GM19035 (cell line): ENCODE data around the gene MACF1.

Experiments used
- ATAC-seq: cut with Tn5 transposase; IDR thresholded peaks from one replicate; pipeline ENCODE4 v1.9.1; 2021; ENCODE audit not compliant: unreplicated experiment

The MACF1 gene

GRCh38 chr1:39386997-39387396 is 182.5 kb downstream of the MACF1 start:
- no peak for ATAC-seq

DNA sequence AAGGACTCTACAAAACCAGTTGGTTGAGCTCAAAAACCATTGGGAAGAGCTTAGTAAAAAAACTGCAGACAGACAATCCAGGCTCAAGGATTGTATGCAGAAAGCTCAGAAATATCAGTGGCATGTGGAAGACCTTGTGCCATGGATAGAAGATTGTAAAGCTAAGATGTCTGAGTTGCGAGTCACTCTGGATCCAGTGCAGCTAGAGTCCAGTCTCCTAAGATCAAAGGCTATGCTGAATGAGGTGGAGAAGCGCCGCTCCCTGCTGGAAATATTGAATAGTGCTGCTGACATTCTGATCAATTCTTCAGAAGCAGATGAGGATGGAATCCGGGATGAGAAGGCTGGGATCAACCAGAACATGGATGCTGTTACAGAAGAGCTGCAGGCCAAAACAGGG is 183.0 kb downstream of the MACF1 start:
- ATAC-seq = no peak

GRCh38 chr1:39391691-39392679 is 187.5 kb downstream of the MACF1 start:
- ATAC-seq = no peak

DNA sequence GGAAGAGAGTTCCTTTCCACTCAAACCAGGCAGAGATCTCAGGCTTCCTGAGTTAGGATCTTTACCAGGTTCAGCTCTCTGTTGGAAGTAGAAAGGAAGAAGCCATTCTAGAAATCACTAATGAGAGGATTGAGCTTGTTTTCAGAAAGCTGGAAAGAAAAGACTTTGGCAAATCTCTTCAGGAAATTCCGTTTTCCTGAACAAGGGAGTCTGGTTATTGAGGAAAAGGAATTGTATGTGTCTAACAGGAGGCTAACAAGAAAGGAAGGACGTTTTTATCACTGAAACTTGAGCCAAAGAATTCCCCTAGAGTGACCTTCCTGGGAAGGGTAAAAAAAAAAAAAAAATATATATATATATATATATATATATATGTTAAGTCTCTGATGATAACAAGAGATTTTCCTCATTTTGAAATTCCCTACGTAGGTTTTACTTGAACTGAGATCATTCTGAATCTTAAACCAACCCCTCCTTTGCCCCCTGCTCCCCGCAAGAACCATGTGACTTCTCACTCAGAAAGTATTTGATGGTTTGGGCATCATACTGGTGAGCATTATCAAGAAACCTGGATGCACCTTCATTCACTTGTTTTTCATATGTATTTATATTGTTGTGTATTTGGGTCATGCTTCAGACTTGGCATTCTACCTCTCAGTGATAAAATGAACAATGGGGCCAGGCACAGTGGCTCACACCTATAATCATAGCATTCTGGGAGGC is 188.5 kb downstream of the MACF1 start:
- ATAC-seq = no peak

GRCh38 chr1:39393645-39394044 is 189.2 kb downstream of the MACF1 start:
- ATAC-seq = no peak

DNA sequence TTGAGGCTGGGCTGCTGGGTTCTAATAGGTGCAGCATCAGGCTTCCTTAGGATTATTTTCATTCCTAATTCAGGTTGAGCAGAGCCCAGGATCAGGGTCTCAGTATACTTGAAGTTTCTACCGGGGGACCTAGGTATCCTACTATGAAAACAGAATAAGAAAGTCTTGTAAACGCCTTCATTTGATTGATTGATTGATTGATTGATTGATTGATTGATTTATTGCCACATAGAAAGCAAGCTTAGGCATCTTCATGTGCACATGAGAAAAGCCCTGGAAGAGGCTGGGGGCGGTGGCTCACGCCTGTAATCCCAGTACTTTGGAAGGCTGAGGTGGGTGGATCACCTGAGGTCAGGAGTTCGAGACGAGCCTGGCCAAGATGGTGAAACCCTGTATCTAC is 189.6 kb downstream of the MACF1 start:
- ATAC-seq = no peak

DNA sequence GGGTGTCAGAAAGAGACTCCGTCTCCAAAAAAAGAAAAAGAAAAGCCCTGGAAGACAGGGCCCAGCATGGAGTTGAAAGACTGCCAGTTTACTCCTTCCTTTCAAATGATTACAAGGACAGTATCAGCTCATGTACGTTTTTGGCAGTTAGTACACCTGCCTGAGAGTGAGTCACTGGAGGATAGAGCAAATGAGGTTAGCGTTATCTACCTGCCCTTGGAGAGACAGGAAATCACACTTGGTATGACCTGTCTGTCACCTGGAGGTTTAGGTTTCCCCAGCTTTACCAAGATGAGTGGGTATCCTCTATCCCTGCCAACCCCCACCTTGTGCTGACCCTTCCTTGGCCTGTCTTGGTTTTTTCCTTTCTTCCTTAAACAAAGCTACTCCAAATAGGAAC is 190.1 kb downstream of the MACF1 start:
- no peak for ATAC-seq

DNA sequence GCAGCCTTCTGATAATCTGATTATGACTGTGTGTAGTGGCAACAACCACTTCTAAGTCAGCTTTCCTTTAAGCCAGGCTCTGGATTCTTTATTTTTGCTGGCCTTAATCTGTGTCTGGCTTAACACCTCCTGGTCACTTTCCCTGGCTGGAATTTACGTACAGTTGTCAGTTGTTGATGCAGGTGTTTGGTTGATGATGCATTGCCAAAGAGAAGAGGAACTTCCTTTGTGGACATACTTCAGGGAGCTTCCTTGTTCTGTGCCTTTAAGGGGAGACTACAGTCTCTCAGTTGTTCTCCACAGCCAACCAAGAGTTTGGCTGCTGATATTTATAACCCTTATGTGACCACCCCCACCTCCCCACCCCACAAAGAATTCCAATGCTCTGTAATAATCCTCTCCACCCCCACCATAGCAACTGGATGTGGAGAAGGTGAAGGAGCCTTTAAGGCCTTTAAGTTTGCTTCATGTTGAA is 190.9 kb downstream of the MACF1 start:
- no peak for ATAC-seq

DNA sequence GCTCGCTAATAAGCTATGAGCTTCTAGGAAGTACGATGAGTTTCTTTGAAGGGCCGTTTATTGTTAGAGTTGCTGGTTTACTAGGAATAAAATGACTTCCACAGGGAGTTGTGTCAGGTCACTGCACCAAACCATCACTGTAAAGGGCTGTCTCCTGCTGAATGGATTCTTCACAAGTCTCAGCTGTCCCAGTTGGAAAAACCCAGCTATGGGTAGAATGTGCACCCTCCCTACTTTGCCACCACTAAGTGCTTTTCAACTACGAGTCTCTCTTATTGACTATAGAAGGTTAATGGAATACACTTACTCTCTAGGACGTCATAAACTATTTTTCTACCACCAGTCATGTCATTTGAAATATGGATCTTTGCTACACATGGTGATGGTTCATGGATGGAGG is 192.2 kb downstream of the MACF1 start:
- no peak for ATAC-seq

DNA sequence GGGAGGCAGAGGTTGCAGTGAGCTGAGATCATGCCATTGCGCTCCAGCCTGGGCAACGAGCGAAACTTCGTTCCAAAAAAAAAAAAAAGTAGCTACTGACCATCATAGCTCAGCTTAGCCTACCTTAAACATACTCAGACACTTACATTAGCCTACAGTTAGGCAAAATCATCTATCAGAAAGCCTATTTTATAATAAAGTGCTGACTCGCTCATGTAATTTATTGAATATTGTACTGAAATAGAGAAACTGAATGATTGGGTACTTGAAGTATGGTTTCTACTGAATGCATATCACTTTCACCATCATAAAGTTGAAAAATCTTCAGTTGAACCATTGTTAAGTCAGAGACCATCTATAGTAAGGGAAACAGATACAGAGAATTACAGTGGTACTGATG is 193.0 kb downstream of the MACF1 start:
- ATAC-seq = no peak

GRCh38 chr1:39398278-39399021 is 194.0 kb downstream of the MACF1 start:
- no peak for ATAC-seq

DNA sequence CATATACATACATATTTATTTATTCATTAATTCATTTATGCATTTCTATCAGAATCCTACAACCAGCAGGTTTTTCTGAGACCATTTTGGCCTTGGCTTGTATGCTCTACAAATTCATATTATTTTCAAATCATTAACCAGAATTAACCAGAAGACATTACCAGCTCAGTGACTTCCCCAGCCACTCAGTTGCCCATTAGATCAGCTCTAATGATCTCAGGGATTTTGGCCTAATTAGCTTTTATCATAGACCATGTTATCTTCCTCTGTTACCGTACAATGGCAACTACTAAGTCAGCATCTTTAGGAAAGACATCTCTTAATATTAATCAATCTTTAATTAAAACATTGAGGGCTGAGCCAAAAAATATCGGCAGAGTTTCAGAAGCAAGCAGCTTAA is 196.6 kb downstream of the MACF1 start:
- ATAC-seq = no peak

- no peak for ATAC-seq
These were observed 200.4 kb downstream of the MACF1 start for GRCh38 chr1:39404876-39405275.

DNA sequence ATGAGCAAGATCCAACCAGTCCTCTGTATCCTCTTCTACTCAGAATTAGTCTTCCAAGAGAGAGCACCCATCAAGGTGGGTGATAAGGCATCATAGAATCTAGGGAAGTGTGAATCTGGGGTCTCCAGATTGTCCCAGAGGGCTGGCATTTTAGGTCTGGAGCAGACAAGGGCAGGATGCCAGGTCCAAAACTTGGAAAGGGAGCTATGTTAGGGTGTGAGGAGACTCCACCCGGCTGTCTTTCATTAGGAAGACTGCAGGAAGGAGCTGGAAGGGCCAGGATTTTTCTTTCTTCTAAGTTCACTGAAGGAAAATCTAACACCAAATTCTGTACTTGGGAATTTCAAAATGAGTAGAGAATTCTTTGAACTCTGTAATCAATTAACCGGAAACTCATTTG is 200.9 kb downstream of the MACF1 start:
- ATAC-seq = no peak

GRCh38 chr1:39406533-39407450 is 202.3 kb downstream of the MACF1 start:
- ATAC-seq = no peak

GRCh38 chr1:39407510-39407895 is 203.0 kb downstream of the MACF1 start:
- ATAC-seq = no peak

GRCh38 chr1:39407896-39408640 is 203.6 kb downstream of the MACF1 start:
- no peak for ATAC-seq

DNA sequence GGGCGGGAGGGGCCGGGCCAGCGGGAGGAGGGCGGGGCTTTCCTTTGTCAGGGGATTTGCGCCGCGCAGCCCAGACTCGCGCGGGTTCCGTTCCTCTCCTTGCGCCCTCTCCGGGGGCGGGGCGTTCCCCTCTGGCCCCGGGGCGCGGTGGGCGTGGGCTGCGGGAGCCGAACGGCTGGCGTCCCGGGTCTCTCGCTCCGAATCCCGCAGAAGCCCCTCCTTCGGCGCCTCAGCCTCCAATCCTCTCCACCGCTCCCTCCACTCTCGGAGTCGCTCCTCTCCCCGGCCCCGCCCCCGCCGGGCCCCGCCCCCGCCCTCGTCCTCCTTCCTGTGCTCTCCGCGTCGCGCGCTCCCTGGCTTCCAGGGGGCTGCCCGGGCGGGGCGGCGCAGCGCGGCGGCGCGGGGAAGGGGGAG is 204.2 kb downstream of the MACF1 start:
- peak; percentile 74 for ATAC-seq

GRCh38 chr1:39409055-39409816 is 204.7 kb downstream of the MACF1 start:
- ATAC-seq = peak; percentile 23
